ENCODE measurements around the gene GSC.
"Not testable (repeated sequence)": the region's sequence is repeated elsewhere in the genome, so short reads cannot be mapped to it uniquely, and the experiment has no call there.

GSC gene

DNA sequence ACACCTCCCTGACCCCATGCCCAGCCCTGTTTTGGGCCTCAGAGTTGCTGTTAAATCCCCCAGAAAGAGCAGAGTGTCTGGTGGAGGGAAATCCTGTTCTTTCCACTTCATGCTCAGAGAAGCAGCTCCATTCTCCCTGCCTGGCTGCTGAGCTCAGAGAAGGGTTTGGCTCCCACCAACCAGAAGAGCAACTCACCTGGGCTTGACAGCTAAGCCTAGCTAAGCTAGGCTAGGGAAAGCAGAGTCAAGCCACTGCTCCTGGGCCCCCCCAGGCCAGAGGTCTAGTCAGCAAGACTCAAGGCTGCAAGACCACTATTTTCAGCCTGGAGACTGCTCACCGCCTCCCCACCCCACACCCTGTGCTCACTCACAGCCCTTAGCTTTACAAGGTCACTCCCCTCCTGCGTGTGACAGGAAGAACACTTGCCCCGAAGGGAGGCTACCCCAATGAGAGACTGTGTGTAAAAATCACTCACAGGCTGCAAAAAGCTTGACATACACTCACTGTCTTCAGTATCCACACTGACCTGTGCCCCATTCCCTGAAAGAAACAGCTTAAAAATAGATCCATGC is 13.5 kb downstream of the GSC start:
- Histone ChIP-seq H3K27ac (ENCODE audit: low read depth, low read length) (no peak overlapping the region), H3K4me3 (ENCODE audit: low read length) (no peak overlapping the region), H3K27me3 (ENCODE audit: insufficient read depth, low read length) (peaks cover 2% of the 10 kb centered on the region; the same call in 1 of the 2 replicates), H3K9me3 (ENCODE audit: insufficient read depth, low read depth, low read length) (no peaks in the 10 kb centered on the region), H3K4me1 (ENCODE audit: insufficient read depth, low read length) (no peaks in the 10 kb centered on the region), H3K9ac (ENCODE audit: low read depth, low read length) (no peak overlapping the region), H3K36me3 (ENCODE audit: insufficient read depth, low read length) (no peaks in the 10 kb centered on the region)
- WGBS, result 85% methylated on average over 3 of the region's 3 CpGs

DNA sequence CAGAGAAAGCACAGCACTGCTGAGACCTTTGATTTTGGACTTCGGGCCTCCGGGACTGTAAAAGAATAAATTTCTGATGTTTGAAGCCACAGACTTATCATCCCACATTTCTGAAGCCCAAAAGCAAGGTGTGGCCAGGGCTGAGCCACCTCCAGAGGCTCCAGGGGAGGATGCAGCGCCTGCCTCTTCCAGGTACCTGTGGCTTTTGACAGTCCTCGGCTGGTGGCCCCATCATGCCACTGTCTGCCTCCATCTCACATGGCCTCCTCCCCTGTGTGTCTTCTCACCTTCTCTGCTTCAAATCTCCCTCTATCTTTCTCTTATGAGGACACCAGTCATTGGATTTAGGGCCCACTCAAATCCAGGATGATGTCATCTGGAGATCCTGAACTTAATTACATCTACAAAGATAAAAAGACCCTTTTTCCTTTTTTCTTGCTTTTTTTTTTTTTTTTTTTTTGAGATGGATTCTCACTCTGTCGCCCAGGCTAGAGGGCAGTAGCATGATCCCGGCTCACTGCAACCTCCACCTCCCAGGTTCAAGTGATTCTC is 15.4 kb downstream of the GSC start:
- no peaks in the 10 kb centered on the region; the same call in 1 of the 2 replicates for H3K27me3 ChIP-seq (ENCODE audit: insufficient read depth, low read length)
- 86% methylated on average over 6 of the region's 6 CpGs for WGBS

DNA sequence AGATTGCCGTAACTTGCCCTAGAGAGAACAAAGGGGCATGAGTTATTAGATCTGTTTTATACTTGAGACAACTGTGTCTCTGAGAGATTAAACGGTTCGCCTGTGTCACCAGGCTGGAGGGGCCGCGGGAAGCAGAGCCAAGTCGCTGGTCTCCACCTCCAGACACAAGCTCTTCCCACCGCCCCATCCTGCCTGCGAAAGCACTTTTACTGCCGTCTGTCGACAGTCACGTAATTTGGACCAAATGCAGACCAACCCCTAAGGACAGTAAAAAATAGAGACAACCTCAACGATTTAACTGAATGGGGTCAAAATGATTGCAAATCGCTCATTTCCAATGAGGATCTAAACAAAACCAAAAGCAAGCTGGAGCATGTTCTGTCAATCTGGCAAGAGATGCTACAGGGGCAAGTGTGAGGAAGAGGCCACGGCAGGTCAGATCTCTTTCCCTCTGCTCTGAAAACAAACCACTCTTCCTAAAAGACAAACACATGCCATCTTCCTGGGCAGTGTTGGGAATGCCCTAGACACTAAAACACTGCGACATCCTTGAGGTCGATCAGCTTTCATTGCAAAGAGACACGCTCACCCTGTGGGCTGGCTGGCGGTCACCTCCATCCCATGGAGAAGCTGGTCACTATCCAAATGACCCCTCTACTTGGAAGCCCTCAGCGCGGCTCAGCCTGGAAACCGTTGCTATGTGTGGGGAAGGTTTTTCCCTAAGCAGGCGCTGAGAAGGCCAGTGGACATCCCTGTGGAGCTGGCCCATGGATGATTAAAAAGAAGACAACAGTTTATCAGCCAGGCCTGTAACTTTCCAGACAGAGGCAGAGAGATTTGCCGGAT is 17.1 kb downstream of the GSC start:
- H3K4me1 ChIP-seq (ENCODE audit: insufficient read depth, low read length), result no peaks in the 10 kb centered on the region
- no peaks in the 10 kb centered on the region for H3K36me3 ChIP-seq (ENCODE audit: insufficient read depth, low read length)
- no peak overlapping the region for H3K27ac ChIP-seq (ENCODE audit: low read depth, low read length)
- H3K9me3 ChIP-seq (ENCODE audit: insufficient read depth, low read depth, low read length), result no peaks in the 10 kb centered on the region
- 95% methylated on average over 23 of the region's 23 CpGs for WGBS
- H3K9ac ChIP-seq (ENCODE audit: low read depth, low read length), result no peak overlapping the region
- H3K27me3 ChIP-seq (ENCODE audit: insufficient read depth, low read length), result no peaks in the 10 kb centered on the region
- H3K4me3 ChIP-seq (ENCODE audit: low read length), result no peak overlapping the region

More for the DNA sequence above, 15.4 kb downstream of the GSC start:
- Histone ChIP-seq H3K4me3 (ENCODE audit: low read length) (no peak overlapping the region), H3K9ac (ENCODE audit: low read depth, low read length) (no peak overlapping the region), H3K9me3 (ENCODE audit: insufficient read depth, low read depth, low read length) (no peaks in the 10 kb centered on the region), H3K4me1 (ENCODE audit: insufficient read depth, low read length) (no peaks in the 10 kb centered on the region), H3K36me3 (ENCODE audit: insufficient read depth, low read length) (no peaks in the 10 kb centered on the region), H3K27ac (ENCODE audit: low read depth, low read length) (no peak overlapping the region)

DNA sequence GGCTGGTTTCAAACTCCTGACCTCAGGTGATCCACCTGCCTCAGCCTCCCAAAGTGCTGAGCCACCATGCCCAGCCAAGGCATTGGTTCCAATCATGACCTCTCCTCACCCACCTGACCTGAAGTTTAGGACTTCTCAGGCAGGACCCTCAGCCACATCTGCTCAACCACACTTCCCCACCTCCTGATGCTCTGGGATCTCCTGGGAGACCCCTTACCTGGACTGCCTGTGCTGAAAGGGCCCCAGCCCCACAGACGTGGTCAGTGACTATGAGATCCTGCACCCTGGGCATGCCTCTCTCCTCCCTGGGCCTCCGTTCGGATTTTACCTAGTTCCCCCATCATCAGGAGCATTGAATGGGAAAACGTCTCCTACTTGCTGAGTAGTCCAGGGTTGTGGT is 18.0 kb downstream of the GSC start:
- H3K9ac ChIP-seq (ENCODE audit: low read depth, low read length), result no peak overlapping the region
- 81% methylated on average over 4 of the region's 4 CpGs for WGBS
- no peaks in the 10 kb centered on the region for H3K9me3 ChIP-seq (ENCODE audit: insufficient read depth, low read depth, low read length)
- no peak overlapping the region for H3K27ac ChIP-seq (ENCODE audit: low read depth, low read length)
- H3K4me3 ChIP-seq (ENCODE audit: low read length), result no peak overlapping the region
- no peaks in the 10 kb centered on the region for H3K36me3 ChIP-seq (ENCODE audit: insufficient read depth, low read length)
- no peaks in the 10 kb centered on the region for H3K4me1 ChIP-seq (ENCODE audit: insufficient read depth, low read length)
- no peaks in the 10 kb centered on the region for H3K27me3 ChIP-seq (ENCODE audit: insufficient read depth, low read length)

DNA sequence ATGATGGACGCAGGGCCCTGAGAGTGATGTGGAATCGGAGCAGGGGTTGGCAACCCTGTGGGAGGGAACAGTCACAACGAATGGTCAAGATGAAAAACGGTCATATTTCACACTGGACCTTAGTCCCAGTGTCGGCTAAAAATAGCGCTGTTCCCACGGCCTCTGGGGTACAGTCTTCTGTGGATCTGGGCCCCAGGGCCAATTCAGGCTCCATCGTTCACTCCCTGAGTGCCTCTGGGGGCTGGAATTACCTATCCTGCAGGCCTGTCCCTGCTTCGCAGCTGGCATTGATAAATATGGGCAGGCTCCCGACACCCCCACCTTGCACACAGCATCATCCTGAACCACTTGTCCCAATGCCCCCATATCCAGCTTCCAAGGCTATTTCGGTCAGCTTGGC is 18.6 kb downstream of the GSC start:
- WGBS, result 89% methylated on average over 11 of the region's 11 CpGs
- Histone ChIP-seq H3K9me3 (ENCODE audit: insufficient read depth, low read depth, low read length) (no peaks in the 10 kb centered on the region), H3K36me3 (ENCODE audit: insufficient read depth, low read length) (no peaks in the 10 kb centered on the region), H3K27ac (ENCODE audit: low read depth, low read length) (no peak overlapping the region), H3K9ac (ENCODE audit: low read depth, low read length) (no peak overlapping the region), H3K27me3 (ENCODE audit: insufficient read depth, low read length) (no peaks in the 10 kb centered on the region), H3K4me3 (ENCODE audit: low read length) (no peak overlapping the region), H3K4me1 (ENCODE audit: insufficient read depth, low read length) (no peaks in the 10 kb centered on the region)

DNA sequence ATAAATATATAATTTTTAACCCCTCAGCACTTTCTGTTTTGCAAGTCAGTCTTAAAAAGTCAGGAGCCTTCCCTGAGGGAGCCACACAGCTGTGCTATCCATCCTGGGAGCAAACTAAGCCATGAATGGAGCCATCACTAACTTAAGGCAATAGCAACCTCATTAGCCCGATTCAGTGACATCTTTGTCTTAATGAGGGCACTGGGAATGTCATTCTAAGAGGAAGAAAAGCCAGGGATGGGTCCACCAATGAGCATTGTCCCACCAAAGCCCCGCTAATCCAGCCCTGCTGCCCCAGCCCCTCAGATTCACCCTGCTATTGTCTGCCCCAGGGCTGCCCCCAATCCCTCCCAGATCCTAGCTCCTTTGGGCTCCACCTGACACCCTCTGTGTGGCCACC is 19.5 kb downstream of the GSC start:
- 85% methylated on average over 2 of the region's 2 CpGs for WGBS
- no peaks in the 10 kb centered on the region for H3K36me3 ChIP-seq (ENCODE audit: insufficient read depth, low read length)
- H3K27me3 ChIP-seq (ENCODE audit: insufficient read depth, low read length), result no peaks in the 10 kb centered on the region
- no peak overlapping the region for H3K27ac ChIP-seq (ENCODE audit: low read depth, low read length)
- H3K9me3 ChIP-seq (ENCODE audit: insufficient read depth, low read depth, low read length), result no peaks in the 10 kb centered on the region
- no peak overlapping the region for H3K4me3 ChIP-seq (ENCODE audit: low read length)
- H3K4me1 ChIP-seq (ENCODE audit: insufficient read depth, low read length), result no peaks in the 10 kb centered on the region
- H3K9ac ChIP-seq (ENCODE audit: low read depth, low read length), result no peak overlapping the region

DNA sequence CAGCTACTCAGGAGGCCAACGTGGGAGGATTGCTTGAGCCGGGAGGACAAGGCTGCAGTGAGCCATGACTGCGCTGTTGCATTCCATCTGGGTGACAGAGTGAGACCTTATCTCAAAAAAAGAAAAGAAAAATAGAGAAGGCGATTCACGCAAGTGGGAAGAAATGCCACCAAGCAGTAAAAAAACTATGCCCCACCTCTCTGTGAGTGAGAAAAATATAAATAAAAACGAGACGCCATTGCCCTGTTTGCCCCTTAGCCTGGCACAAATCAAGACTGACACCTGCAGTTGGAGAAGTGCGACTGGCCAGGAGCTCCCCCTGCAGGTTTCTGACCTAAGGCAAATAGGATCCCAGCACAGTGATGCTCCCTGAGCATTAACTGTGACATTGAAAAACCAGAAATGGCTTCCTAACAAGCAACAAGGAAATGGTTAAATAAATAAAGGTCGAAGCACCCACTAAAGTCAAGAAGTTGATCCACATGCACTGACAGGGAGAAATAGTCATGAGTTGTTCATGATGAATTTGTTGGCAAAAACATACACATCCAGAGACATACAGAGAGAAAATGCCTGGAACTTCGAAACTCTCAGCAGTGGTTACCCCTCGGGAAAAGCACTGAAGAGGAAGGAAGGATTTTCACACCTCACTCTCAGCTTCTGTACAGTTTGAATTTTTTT is 21.1 kb downstream of the GSC start:
- Histone ChIP-seq H3K36me3 (ENCODE audit: insufficient read depth, low read length) (no peaks in the 10 kb centered on the region), H3K27me3 (ENCODE audit: insufficient read depth, low read length) (no peaks in the 10 kb centered on the region), H3K9me3 (ENCODE audit: insufficient read depth, low read depth, low read length) (no peaks in the 10 kb centered on the region), H3K9ac (ENCODE audit: low read depth, low read length) (no peak overlapping the region), H3K4me1 (ENCODE audit: insufficient read depth, low read length) (no peaks in the 10 kb centered on the region), H3K4me3 (ENCODE audit: low read length) (no peak overlapping the region), H3K27ac (ENCODE audit: low read depth, low read length) (no peak overlapping the region)
- 50% methylated on average over 11 of the region's 11 CpGs for WGBS

DNA sequence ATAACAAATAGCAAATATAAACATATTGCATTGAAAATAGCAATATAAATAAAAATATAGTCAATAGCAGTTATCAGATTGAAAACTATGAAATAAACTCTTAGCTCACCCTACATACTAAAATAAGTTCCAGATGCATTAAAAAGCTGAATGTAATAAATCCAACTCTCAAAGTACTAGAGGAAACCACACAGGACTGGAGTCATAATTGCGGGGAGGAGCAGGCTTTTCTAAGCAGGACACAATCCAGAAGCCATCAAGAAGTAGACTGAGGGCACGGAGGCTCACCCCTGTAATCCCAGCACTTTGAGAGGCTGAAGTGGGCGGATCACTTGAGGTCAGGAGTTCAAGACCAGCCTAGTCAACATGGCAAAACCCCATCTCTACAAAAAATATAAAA is 22.2 kb downstream of the GSC start:
- Histone ChIP-seq H3K4me1 (ENCODE audit: insufficient read depth, low read length) (no peaks in the 10 kb centered on the region), H3K9me3 (ENCODE audit: insufficient read depth, low read depth, low read length) (no peaks in the 10 kb centered on the region), H3K4me3 (ENCODE audit: low read length) (no peak overlapping the region), H3K9ac (ENCODE audit: low read depth, low read length) (no peak overlapping the region), H3K27me3 (ENCODE audit: insufficient read depth, low read length) (no peaks in the 10 kb centered on the region), H3K27ac (ENCODE audit: low read depth, low read length) (no peak overlapping the region), H3K36me3 (ENCODE audit: insufficient read depth, low read length) (no peaks in the 10 kb centered on the region)
- WGBS, result 97% methylated on average over 3 of the region's 3 CpGs

DNA sequence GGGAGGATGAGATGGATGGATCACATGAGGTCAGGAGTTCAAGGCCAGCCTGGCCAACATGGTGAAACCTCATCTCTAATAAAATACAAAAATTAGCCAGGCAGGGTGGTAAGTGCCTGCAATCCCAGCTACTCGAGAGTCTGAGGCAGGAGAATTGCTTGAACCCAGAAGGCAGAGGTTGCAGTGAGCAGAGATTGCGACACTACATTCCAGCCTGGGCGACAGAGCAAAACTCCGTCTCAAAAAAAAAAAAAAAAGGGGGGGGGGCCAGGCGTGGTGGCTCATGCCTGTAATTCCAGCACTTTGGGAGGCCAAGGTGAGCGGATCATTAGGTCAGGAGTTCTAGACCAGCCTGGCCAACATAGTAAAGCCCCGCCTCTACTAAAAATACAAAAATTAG is 22.8 kb downstream of the GSC start:
- not testable (repeated sequence) for H3K27me3 ChIP-seq (ENCODE audit: insufficient read depth, low read length); H3K9me3 ChIP-seq (ENCODE audit: insufficient read depth, low read depth, low read length); H3K27ac ChIP-seq (ENCODE audit: low read depth, low read length); H3K4me1 ChIP-seq (ENCODE audit: insufficient read depth, low read length); H3K9ac ChIP-seq (ENCODE audit: low read depth, low read length); H3K4me3 ChIP-seq (ENCODE audit: low read length); H3K36me3 ChIP-seq (ENCODE audit: insufficient read depth, low read length)
- 93% methylated on average over 6 of the region's 7 CpGs for WGBS

DNA sequence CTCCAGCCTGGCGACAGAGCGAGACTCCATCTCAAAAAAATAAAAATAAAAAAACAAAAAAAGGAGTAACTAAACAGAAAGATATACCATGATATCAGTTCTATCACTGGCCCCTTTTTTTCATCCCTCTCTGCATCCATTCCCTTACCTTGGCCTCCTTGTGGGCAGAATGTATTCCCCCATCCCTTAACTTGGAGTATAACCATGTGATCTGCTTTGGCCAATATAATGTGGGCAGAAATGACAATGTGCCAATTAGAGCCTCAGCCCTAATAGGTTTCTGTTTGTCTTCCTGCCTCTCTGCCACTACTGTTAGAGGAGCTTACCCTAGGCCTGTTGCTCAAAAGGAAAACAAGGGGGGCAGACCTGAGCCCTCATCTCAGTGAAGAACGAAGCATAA is 23.8 kb downstream of the GSC start:
- H3K27me3 ChIP-seq (ENCODE audit: insufficient read depth, low read length), result no peaks in the 10 kb centered on the region
- H3K4me3 ChIP-seq (ENCODE audit: low read length), result no peak overlapping the region
- H3K27ac ChIP-seq (ENCODE audit: low read depth, low read length), result no peak overlapping the region
- 95% methylated on average over 3 of the region's 3 CpGs for WGBS
- H3K9me3 ChIP-seq (ENCODE audit: insufficient read depth, low read depth, low read length), result no peaks in the 10 kb centered on the region
- H3K9ac ChIP-seq (ENCODE audit: low read depth, low read length), result no peak overlapping the region
- H3K4me1 ChIP-seq (ENCODE audit: insufficient read depth, low read length), result no peaks in the 10 kb centered on the region
- H3K36me3 ChIP-seq (ENCODE audit: insufficient read depth, low read length), result no peaks in the 10 kb centered on the region

DNA sequence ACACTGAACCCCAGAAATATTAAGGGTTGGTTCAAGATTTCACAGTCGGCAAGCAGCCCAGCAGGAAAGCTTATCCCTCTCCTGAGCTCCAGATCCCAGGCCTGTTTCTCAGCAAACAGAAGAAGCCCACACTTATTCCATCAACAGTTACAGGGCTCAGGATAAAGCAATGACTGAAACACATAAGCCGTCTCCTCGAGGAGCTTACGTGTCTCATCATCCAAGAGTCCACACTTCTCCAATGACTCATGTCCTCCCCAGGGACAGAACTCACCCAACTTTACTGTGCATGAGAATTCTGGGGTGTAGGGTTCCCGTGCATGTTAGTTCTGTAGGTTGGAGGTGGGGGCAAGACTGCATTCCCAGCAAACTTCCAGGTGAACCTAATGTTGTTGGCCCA is 31.2 kb downstream of the GSC start:
- Histone ChIP-seq H3K27me3 (ENCODE audit: insufficient read depth, low read length) (no peaks in the 10 kb centered on the region), H3K36me3 (ENCODE audit: insufficient read depth, low read length) (no peaks in the 10 kb centered on the region), H3K9ac (ENCODE audit: low read depth, low read length) (no peak overlapping the region), H3K4me3 (ENCODE audit: low read length) (no peak overlapping the region), H3K27ac (ENCODE audit: low read depth, low read length) (no peak overlapping the region), H3K9me3 (ENCODE audit: insufficient read depth, low read depth, low read length) (no peaks in the 10 kb centered on the region), H3K4me1 (ENCODE audit: insufficient read depth, low read length) (no peaks in the 10 kb centered on the region)
- WGBS, result 93% methylated on average over 5 of the region's 5 CpGs

All from HUES64 (cell line).